HG03025 (cell line): ENCODE data around the gene BTBD2.

ENCODE experiments used
- ATAC-seq: cut with Tn5 transposase; IDR thresholded peaks from one replicate; pipeline ENCODE4 v1.9.1; 2021; ENCODE audit warnings: mild to moderate bottlenecking, moderate library complexity; ENCODE audit not compliant: unreplicated experiment, low FRiP score

BTBD2 gene

DNA sequence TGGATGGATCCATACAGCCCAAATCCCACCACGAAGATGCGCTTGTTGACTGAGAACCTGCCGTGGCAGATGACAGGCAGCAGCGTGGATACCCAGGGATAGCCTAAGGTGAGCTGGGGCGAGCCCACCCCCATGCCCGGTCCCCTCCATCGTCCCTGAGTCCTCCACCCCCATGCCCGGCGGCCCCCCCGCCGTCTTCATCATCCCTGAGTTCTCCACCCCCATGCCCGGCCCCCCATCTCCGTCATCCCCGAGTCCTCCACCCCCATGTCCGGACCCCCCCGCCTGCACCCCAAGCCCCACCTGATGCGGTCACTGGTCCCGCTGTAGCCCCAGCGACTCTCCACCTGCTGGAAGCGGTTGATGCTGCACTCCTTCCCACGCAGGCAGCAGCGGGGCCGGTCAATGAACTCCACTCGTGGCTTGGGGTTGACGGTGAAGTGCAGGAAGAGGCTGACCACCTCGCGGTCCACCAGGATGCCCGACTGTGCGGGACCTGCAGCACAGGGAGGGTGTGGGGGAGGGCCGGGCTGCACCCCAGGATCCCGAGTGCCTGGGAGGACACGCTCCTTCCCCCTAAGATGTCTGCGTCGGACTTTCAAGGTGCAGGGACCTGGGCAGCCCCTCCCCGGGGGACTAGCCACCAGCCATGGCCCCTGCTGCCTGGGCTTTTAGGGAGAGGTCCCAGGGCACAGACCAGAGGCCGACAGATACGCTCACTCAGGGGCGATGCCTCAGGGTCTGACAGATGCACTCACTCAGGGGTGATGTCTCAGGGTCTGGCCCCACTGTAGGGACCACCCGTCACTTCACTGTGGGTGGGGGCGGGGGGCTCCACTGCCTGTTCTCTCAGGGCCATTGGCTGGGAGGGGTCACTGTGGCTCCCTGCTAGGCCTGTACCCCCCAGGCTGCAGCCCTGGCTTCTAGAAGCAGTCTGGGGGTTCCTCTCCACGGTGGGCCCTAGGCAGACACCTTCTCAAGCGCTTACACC is 28.0 kb downstream of the BTBD2 start:
- no peak for ATAC-seq

DNA sequence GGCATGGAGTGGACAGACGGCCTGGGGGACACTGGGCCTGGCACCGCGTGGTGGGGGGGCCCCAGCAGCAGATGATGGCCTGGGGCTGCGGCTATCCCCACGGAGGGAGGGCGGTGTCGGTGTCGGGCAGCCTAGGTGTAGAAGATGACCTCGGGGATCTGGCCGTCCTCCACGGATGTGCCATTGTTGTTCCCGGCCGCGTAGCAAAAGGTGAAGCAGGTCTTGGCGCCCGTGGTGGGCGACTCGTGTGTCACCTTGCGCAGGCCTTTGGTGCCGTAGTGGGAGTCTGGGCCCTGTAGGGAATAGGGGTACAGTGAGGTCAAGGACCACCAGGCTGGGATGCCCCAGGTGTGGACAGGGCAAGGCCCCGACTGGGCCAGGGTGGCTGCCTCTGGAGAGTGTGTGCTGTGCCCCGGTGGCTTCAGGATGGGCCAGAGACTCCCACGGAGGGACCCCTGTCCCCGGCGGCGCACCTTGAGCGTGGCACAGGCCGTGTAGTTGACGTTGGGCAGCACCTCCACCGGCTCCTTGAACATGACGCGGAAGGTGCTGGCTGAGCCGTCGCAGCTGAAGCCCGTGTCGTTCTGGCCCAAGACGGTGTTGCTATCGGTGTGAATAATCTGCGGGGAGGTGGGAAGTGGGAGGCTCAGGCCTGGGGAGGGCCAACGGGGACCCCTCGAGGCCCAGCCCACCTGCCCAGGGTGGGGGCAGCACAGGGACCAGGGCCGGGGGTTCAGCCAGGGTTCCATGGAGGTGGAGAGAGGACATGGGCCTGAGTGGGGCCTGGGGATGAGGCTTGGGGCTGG is 29.0 kb downstream of the BTBD2 start:
- no peak for ATAC-seq

DNA sequence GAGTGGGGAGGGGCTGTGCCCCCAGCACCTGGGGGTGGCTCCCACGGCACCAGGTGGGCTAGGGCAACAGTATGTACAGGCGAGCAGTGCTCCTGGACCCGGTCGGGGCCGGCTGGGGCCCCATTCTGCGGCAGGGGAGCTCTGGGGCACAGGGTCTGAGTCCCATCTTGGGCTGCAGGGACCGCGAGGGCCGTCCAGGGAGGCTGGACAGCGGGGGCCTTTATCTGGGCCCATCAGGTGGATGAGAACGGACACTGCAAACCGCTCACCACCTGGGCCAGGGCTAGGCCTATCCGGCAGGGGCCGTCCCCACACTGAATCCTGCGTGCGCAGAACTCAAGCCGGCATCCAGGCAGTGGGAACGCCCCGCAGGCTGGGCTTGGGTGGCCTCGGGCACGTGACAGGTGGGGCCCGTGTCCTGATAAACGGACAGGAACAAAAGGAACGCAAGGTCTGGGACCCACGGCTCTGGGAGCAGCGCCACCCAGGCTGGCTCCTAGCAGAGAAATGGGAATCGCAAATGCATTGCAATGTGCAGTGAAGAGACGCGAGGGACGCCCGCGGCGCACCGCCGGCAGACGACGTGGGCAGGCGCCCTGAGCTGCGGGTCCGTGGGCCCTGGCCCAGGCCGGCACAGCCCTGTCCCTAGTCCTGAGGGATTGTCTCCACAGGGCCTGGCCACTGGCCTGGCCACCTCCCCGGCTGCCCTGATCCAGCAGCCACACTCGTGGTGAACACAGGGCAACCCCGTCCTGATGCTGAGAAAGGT is 29.7 kb downstream of the BTBD2 start:
- ATAC-seq, result no peak

DNA sequence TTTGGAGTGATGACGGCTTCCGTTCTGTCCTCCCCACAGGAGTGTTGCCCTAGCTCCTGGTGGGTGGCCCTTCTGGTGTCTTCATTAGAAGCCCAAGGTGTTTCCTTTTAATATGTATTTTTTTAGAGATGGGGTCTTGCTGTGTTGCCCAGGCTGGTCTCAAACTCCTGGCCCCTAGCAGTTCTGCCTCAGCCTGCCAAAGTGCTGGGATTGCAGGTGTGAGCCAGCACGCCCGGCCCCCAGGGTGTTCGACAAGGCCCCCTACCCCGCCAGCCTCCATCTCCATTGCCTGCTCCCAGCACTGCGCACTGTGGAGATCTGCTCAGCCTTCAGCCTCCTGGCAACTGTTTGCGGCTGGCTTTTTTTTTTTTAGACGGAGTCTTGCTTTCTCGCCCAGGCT is 31.2 kb downstream of the BTBD2 start:
- ATAC-seq, result no peak

DNA sequence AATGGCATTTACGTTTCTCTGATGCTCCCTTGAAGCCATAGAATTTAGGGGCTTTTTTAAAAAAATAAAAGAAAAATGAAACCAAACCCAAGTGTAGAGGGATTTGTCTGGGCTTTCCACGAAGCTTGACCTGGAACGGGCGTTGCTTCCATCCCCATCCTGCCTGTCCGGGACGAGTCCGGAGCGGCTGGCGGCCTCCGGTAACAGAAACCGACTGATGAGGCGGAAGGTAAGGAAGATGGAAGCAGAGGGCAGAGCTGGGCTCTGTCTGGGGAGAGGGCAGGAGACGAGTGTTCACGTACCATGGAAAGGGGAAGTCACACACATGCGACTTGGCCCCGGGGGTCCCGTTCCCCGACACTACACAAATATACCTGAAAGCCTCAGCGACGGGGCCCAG is 34.3 kb downstream of the BTBD2 start:
- no peak for ATAC-seq

DNA sequence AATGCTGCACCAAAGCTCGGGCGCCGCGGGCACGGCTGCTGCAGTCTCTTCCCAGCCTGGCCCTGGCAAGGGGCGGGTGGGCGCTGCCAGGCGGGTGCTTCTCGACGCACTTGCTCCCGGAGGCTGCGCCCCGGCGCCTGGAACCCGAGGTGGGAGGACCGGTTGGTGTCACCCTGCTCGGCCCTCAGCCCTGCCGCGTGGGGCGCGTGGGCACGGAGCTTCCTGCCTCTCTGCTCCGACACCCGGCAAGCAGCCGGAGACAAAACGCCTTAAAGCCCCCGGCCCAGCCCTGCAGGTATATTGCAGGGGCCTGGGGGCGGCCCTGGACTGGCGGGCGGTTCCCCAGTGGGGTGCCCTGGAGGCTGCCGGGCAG is 34.7 kb downstream of the BTBD2 start:
- ATAC-seq, result no peak

DNA sequence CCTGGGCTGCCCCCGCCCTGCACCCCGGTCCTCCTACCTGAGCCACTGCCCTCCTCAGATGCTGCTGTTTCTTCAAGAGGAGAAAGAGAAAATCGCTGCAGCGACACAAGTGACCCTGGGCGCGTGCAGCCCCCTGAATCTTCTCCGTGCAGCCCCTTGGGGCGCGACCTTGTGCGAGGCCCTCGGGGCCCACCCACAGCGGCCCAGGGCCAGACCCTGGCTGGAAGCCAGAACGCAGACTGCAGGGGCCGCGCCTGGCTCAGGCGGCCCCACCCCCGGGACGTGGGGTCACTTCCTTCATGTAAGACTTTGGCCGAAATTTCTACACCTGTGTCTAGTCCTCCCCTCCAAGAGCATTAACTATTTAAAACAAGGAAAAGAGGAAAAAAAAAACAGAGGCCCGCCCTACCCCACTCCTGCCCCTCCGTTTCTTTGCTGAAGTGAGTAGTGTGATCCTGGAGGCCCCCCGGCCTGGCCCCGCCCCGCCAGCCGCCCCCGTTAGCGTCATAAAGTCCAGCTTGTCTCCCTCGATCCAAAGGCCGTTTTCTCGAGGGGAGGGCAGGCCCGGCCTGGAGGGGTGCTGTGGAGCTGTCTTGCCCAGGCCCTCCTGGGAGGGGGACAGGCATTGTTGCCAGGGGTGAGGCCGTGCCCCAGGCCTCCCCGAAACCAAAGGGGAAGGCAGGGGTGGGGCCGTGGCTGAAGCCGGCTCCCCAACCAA is 35.3 kb downstream of the BTBD2 start:
- ATAC-seq, result no peak

DNA sequence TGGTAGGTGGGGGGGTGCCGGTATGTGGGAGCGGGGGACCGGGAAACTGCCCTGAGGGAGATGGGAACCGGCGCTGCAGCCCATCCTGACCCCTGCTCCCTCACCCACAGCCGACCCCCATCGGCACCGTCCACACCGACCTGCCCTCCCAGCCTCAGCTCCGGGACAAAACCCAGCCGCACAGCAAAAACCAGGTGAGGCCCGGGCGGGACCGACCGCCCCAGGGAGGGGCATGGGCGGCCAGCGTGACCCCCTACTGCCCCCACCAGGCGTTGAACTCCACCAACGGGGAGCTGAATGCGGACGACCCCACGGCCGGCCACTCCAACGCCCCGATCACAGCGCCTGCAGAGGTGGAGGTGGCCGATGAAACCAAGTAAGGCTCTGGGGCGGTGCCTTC is 35.9 kb downstream of the BTBD2 start:
- no peak for ATAC-seq

DNA sequence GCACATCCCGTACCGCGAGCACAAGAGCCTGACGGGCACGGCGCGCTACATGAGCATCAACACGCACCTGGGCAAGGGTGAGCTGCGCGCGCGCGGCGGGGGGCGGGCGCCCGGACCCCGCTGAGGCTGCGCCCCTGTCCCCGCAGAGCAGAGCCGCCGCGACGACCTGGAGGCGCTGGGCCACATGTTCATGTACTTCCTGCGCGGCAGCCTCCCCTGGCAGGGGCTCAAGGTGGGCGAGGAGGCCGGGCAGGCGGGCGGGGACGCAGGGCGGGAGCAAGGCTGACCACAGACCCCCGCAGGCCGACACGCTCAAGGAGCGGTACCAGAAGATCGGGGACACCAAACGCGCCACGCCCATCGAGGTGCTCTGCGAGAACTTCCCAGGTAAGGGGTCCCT is 36.5 kb downstream of the BTBD2 start:
- ATAC-seq, result no peak

DNA sequence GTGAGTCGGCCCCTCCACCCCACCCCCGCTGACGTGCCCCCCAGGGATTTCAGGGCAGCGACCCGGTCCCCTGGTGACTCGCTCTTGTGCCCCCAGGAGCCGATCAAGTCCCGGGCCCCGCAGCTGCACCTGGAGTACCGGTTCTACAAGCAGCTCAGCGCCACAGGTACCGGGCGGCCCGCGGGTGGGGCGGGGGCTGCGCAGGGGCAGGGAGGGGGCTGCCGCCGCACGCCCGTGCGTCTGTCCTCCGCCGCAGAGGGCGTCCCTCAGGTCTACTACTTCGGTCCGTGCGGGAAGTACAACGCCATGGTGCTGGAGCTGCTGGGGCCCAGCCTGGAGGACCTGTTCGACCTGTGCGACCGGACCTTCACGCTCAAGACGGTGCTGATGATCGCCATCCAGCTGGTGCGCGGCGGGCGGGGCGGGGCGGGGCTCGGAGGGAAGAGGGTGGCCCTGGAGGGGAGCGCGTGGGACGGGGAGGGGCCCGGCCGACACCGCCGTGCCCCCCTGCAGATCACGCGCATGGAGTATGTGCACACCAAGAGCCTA is 37.1 kb downstream of the BTBD2 start:
- ATAC-seq, result no peak

DNA sequence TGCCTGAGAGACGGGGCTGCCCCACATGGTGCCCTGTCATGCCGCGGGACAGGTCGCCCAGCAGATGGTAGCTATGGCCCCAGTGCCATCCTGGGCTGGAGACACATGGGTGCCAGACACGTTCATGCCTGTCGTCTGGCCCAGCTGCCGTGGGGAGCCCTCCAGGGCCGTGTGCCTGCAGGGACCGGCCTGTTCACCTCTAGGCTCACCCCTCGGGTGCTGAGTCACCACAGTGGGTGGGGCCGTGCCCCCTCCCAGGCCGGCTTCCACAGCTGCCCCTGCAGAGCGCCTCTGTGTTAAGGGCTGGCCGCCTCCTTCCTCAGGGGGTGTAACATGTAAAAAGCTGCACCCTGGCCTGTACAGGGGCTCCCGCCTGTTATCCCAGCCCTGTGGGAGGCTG is 38.4 kb downstream of the BTBD2 start:
- no peak for ATAC-seq

DNA sequence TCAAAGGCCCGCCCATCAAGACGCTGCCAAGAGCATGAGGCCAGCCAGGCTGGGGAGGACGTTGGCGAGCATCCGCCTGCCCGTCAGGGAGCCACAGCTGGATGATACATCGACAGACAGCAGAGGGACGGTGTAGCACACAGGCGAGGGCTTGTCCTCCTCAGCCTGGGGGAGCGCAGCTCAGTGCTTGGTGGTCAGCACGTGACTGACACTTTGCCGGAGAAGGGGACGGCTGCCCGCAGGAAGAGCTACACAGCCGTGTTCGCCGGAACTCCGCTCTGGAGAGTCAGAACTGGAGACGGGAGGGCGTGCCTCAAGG is 40.4 kb downstream of the BTBD2 start:
- no peak for ATAC-seq

DNA sequence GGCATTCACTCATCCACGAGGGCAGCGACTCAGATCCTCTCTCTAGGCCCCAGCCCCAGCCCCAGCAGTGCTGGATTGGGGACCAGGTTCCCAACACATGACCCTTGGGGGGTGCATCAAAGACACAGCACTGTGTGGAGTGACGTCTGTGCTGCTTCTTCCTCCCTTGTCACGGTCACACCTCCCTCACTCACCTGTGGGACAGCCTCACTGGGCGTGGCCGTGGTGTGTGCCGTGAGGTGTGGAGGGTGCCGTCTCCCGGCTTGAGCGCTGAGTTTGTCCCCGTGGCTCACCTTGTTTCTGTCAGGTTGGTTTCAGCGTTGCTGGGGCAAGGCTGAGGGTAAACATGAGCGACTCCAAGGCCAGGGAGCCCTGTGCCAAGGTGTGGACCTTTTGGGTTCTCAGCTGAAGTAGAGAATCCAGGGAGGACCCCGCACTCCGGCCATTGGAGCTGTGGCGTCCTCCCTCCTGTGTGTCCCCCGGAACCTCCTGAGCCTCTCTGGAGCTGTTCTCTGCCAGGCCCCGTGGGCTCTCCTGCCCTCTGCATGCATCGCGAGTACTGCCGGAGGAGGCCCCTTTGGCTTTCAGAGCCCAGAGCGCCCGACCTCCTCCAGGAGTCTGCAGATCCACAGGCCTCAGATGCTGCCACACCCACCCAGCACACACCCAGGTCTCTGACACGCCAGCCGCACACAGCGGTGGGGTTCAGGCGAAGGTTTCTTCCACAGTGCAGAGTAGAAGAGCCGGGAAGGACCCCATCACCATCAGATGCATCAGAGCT is 40.9 kb downstream of the BTBD2 start:
- no peak for ATAC-seq

DNA sequence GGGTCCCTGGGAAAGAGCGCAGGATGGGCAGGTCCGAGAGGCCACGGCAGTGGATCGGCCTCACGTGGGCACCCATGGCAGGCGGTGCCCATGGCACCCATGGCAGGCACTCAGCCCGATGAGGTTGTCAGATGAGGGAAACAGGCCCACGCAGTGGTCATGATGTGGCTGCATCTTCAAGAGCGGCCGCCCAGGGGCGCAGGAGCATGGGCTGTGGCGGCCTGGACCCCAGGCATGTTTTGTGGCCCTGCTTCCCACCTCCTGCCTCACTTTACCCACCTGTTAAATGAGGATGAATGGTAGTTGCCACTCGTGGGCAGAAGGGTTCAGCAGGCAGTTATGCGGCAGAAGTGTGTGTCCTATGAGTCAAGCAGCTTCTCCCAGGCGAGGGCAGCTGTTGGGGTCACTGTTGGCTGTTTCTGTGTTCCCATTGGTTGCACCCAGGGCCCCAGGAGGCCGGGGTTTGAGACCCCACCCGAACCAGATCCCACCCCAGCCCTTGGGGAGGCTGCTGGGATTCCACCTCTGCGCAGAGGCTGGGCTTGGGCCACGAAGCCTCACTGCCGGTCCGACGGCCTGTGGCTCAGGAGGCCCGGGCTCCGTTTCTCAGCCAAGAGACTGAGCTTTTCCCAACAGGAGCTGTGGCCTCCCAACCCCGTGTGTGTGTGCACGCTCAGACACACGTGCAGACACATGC is 44.6 kb downstream of the BTBD2 start:
- ATAC-seq, result no peak

DNA sequence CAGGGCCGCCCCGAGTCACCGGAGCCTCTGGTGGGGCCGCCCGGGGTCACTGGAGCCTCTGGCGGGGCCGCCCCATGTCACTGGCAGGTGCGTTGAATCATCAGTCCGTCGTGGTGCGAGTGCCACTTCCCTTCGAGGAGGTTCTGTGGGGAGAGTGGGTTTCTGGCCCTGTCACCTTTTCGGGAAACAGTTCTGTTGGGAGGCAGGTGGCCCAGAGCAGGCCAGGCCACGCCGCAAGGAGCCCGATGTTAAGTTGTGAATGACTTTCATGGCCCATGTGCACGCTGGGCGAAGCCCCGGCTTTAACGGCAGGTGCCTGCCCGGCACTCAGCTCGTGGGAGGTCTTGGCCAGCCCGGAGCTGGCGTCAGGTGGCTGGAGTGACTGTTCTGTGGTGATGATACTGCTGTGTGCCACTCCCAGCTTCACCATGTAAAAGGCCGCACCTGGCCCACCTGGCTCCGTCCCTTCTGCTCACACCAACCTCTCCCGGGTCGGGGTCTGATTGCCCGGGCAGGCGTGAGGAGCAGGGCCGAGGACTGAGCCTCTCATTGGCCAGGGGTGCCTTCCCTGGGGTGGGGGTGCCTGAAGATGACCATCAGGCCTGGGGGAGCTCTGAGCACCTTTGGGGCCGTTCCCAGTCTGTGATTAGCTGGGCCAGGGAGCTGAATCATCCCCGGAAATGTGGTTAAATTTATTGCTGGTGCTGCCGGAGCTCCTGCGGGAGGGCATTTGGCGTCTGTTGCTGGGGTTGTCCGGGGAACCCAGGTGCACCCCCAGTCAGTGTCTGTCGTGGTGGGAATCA is 45.3 kb downstream of the BTBD2 start:
- no peak for ATAC-seq

DNA sequence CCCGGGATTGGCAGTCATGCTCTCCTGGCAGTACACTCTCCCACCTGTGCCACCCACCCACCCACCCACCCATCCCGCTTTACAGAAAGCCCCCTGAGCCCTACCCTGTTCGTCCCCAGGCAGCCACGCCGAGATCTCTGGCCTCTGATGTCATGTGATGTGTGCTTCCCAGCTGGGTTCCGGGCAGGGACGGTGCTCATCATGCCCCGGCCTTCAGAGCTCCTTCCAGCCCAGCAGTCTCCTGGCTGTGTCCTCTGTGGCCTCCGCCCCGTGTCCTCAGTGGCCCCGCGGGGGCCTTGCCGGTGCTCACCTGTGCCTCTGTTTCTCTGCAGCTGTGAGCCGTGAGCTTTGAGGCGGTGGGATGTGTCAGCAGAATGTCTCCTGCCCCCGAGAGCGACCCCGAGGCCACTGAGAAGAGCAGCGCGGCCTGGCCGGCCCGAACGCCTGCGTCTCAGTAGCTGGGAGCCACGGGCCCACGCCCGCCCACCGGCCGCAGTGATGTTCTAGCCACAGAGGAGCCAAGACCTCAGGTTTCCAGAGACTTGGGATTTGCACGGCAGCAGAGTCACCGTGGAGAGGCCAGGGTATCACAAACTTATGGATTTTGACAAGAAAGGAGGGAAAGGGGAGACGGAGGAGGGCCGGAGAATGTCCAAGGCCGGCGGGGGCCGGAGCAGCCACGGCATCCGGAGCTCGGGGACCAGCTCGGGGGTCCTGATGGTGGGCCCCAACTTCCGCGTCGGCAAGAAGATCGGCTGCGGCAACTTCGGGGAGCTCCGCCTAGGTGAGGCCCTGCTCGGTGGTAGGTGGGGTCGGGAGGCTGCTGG is 46.1 kb downstream of the BTBD2 start:
- no peak for ATAC-seq
